Epithelial cell of esophagus (primary cell): Measurements from ENCODE around the gene TENM3.

Source experiments
- DNase-seq: peaks from one replicate; pipeline ENCODE4 v3.0.0; 2010; ENCODE audit warnings: low read depth
- H3K4me3 ChIP-seq: 2 replicates; pipeline ENCODE4 v1.5.1; 2011; ENCODE audit warnings: mild to moderate bottlenecking, low read length, control low read depth
- CTCF ChIP-seq: IDR thresholded peaks from 2 replicates; pipeline ENCODE4 v1.5.1; 2011; ENCODE audit warnings: low read depth, mild to moderate bottlenecking, low read length, control low read depth, inconsistent platforms; ENCODE audit not compliant: insufficient read depth; ENCODE audit errors: missing control alignments

Gene TENM3

GRCh38 chr4:182449186-182449929, 206.2 kb downstream of the TENM3 start:
- DNase-seq = no peak
- TF ChIP-seq CTCF = no peak

GRCh38 chr4:182449930-182450439, 206.8 kb downstream of the TENM3 start:
- DNase-seq = no peak
- TF ChIP-seq CTCF = no peak
- H3K4me3 ChIP-seq = peak overlapping the region; percentile 70

More at GRCh38 chr4:182449186-182449929, 206.2 kb downstream of the TENM3 start:
- peak overlapping the region; percentile 70 for H3K4me3 ChIP-seq

- no peak for DNase-seq
- no peak for TF ChIP-seq CTCF
- no peak overlapping the region for H3K4me3 ChIP-seq
These were observed 208.2 kb downstream of the TENM3 start for GRCh38 chr4:182451441-182451840.

GRCh38 chr4:182453830-182454229, 210.6 kb downstream of the TENM3 start:
- H3K4me3 ChIP-seq = no peak overlapping the region
- no peak for TF ChIP-seq CTCF
- DNase-seq = no peak

GRCh38 chr4:182454440-182455013, 211.3 kb downstream of the TENM3 start:
- no peak overlapping the region for H3K4me3 ChIP-seq
- no peak for TF ChIP-seq CTCF
- DNase-seq = no peak

- DNase-seq = no peak
- no peak overlapping the region for H3K4me3 ChIP-seq
- TF ChIP-seq CTCF = no peak
These were observed 221.9 kb downstream of the TENM3 start for GRCh38 chr4:182465114-182465513.

GRCh38 chr4:182465979-182466378, 222.8 kb downstream of the TENM3 start:
- no peak overlapping the region for H3K4me3 ChIP-seq
- TF ChIP-seq CTCF = no peak
- DNase-seq = no peak
